ENCODE measurements around the gene FUT8.

The FUT8 gene

DNA sequence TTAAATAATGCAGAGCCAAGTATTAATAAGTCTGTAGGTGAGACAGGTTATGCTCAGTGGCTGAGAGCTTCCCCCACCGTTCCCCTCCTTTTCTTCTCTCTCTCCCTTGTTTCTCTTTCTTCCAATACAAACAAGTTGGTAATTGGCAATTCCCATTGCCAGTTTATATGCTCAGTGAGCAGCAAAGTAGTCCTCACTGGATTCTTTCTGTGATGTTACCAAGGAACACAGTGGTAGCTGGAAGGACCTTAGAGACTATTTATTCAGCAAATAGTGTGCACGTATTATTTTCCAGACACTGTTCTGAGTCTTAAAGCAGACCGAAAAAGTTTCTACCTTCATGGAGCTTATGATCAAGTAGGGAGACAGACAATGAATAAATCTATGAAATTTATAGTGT is 344.4 kb downstream of the FUT8 start:
- H3K27me3 ChIP-seq (ENCODE audit: insufficient read depth, low read length, poor library complexity, severe bottlenecking): no peaks in the 10 kb centered on the region
- H3K36me3 ChIP-seq (ENCODE audit: insufficient read depth, low read length): no peaks in the 10 kb centered on the region
- no peaks in the 10 kb centered on the region for H3K9me3 ChIP-seq (ENCODE audit: insufficient read depth, low read depth, low read length)
- H3K79me2 ChIP-seq (ENCODE audit: insufficient read depth, low read length): no peaks in the 10 kb centered on the region
- TF ChIP-seq, protein P1, sequence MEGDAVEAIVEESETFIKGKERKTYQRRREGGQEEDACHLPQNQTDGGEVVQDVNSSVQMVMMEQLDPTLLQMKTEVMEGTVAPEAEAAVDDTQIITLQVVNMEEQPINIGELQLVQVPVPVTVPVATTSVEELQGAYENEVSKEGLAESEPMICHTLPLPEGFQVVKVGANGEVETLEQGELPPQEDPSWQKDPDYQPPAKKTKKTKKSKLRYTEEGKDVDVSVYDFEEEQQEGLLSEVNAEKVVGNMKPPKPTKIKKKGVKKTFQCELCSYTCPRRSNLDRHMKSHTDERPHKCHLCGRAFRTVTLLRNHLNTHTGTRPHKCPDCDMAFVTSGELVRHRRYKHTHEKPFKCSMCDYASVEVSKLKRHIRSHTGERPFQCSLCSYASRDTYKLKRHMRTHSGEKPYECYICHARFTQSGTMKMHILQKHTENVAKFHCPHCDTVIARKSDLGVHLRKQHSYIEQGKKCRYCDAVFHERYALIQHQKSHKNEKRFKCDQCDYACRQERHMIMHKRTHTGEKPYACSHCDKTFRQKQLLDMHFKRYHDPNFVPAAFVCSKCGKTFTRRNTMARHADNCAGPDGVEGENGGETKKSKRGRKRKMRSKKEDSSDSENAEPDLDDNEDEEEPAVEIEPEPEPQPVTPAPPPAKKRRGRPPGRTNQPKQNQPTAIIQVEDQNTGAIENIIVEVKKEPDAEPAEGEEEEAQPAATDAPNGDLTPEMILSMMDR (conservative IDR thresholded peaks at IDR 0.05; ENCODE audit: low read length): no peak
- no peak for TF ChIP-seq EZH2phosphoT487 (IDR thresholded peaks at IDR 0.05; ENCODE audit: borderline replicate concordance)
- H4K20me1 ChIP-seq (ENCODE audit: insufficient read depth, low read length, poor library complexity, severe bottlenecking): no peaks in the 10 kb centered on the region
- no peaks in the 10 kb centered on the region for H3K9me2 ChIP-seq (replicated peaks; ENCODE audit: low read depth, low read length)
- H3K4me2 ChIP-seq (ENCODE audit: low read depth, low read length, poor library complexity, severe bottlenecking): no peak overlapping the region
- no peak overlapping the region for H3K9ac ChIP-seq (ENCODE audit: low read depth, low read length, poor library complexity, severe bottlenecking)
- H3K4me1 ChIP-seq (ENCODE audit: insufficient read depth, low read length, poor library complexity, severe bottlenecking): no peaks in the 10 kb centered on the region
- no peak overlapping the region for H3K4me3 ChIP-seq (ENCODE audit: low read length, poor library complexity, severe bottlenecking)
- H3F3A ChIP-seq (ENCODE audit: low read depth): no peaks in the 10 kb centered on the region
- no peak overlapping the region for H2AFZ ChIP-seq (ENCODE audit: low read length)

DNA sequence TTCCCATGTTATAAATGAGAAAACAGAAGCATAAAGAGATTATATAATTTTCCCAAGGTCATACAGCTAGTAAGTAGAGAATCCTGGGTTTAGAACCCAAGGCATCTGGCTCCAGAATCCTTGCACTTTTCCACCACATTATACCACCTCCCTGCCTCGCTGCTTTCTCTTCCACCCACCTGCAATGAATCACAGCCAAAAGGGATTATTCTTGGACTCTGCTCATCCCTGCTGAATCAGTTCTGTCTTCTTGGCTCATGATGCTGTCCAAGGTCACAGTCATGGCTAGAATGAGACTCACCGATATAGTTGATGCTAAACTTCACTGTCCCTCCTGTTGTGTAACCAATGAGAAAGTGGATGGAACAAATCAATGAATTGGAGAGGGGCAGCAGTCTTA is 356.6 kb downstream of the FUT8 start:
- no peak overlapping the region for H3K4me3 ChIP-seq (ENCODE audit: low read length, poor library complexity, severe bottlenecking)
- H3K27me3 ChIP-seq (ENCODE audit: insufficient read depth, low read length, poor library complexity, severe bottlenecking): no peaks in the 10 kb centered on the region
- H3K36me3 ChIP-seq (ENCODE audit: insufficient read depth, low read length): no peaks in the 10 kb centered on the region
- peaks cover 9% of the 10 kb centered on the region for H3K4me1 ChIP-seq (ENCODE audit: insufficient read depth, low read length, poor library complexity, severe bottlenecking)
- no peaks in the 10 kb centered on the region for H3K79me2 ChIP-seq (ENCODE audit: insufficient read depth, low read length)
- H4K20me1 ChIP-seq (ENCODE audit: insufficient read depth, low read length, poor library complexity, severe bottlenecking): no peaks in the 10 kb centered on the region
- H3K4me2 ChIP-seq (ENCODE audit: low read depth, low read length, poor library complexity, severe bottlenecking): no peak overlapping the region
- TF ChIP-seq EZH2phosphoT487 (IDR thresholded peaks at IDR 0.05; ENCODE audit: borderline replicate concordance): no peak
- TF ChIP-seq, protein P1 (conservative IDR thresholded peaks at IDR 0.05; ENCODE audit: low read length): no peak
- no peaks in the 10 kb centered on the region for H3K9me3 ChIP-seq (ENCODE audit: insufficient read depth, low read depth, low read length)
- no peaks in the 10 kb centered on the region for H3F3A ChIP-seq (ENCODE audit: low read depth)
- H2AFZ ChIP-seq (ENCODE audit: low read length): no peak overlapping the region
- H3K9ac ChIP-seq (ENCODE audit: low read depth, low read length, poor library complexity, severe bottlenecking): no peak overlapping the region
- no peaks in the 10 kb centered on the region for H3K9me2 ChIP-seq (replicated peaks; ENCODE audit: low read depth, low read length)

DNA sequence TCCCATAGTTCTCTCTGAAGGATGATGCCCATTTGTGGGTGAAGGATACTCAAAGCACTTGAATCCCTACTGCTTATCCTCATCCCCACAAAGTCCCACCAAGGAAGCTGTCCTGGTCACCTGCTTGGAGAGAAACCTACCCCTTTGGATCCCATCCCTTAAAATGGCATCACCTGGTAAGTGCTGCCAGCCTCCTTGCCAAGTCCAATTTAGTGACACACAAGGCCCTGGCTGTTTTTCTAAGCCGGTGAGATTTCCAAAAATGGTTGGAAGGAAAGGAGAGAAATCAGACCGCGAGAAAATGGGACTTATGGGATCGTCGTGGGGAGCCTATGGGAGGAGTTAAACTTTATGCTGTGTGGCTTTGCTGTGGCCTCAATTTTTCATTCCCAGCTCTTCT is 358.2 kb downstream of the FUT8 start:
- TF ChIP-seq, protein P1 (conservative IDR thresholded peaks at IDR 0.05; ENCODE audit: low read length): no peak
- TF ChIP-seq EZH2phosphoT487 (IDR thresholded peaks at IDR 0.05; ENCODE audit: borderline replicate concordance): no peak
- Histone ChIP-seq H3K79me2 (ENCODE audit: insufficient read depth, low read length) (no peaks in the 10 kb centered on the region), H3K27me3 (ENCODE audit: insufficient read depth, low read length, poor library complexity, severe bottlenecking) (no peaks in the 10 kb centered on the region), H3K4me1 (ENCODE audit: insufficient read depth, low read length, poor library complexity, severe bottlenecking) (no peaks in the 10 kb centered on the region), H3K36me3 (ENCODE audit: insufficient read depth, low read length) (no peaks in the 10 kb centered on the region), H3F3A (ENCODE audit: low read depth) (no peaks in the 10 kb centered on the region), H3K9me3 (ENCODE audit: insufficient read depth, low read depth, low read length) (no peaks in the 10 kb centered on the region), H2AFZ (ENCODE audit: low read length) (no peak overlapping the region), H3K9me2 (replicated peaks; ENCODE audit: low read depth, low read length) (no peaks in the 10 kb centered on the region), H4K20me1 (ENCODE audit: insufficient read depth, low read length, poor library complexity, severe bottlenecking) (no peaks in the 10 kb centered on the region), H3K4me2 (ENCODE audit: low read depth, low read length, poor library complexity, severe bottlenecking) (no peak overlapping the region), H3K4me3 (ENCODE audit: low read length, poor library complexity, severe bottlenecking) (no peak overlapping the region), H3K9ac (ENCODE audit: low read depth, low read length, poor library complexity, severe bottlenecking) (no peak overlapping the region)

Data from Loucy (cell line).